ENCODE results near the gene VANGL1.
"Not testable (repeated sequence)": the region's sequence is repeated elsewhere in the genome, so short reads cannot be mapped to it uniquely, and the experiment has no call there.

Gene VANGL1

GRCh38 chr1:115624859-115625258 lies 16.9 kb upstream of the VANGL1 start:
- H3K4me2 ChIP-seq (ENCODE audit: low read length), result no peak overlapping the region
- H3K4me1 ChIP-seq (ENCODE audit: low read length), result no peaks in the 10 kb centered on the region
- no peak overlapping the region for H3K9ac ChIP-seq (ENCODE audit: low read length)
- TF ChIP-seq EZH2phosphoT487 (IDR thresholded peaks at IDR 0.05; ENCODE audit: low read depth) (no peak), CTCF (IDR thresholded peaks at IDR 0.05; ENCODE audit: low read depth, low read length) (no peak)
- no peak overlapping the region for H3K27ac ChIP-seq (ENCODE audit: low read length)
- no peak overlapping the region for H3K4me3 ChIP-seq (ENCODE audit: low read length)
- H3K27me3 ChIP-seq (ENCODE audit: low read depth, low read length), result no peaks in the 10 kb centered on the region
- no peaks in the 10 kb centered on the region for H3K36me3 ChIP-seq (replicated peaks; ENCODE audit: low read depth, low read length)
- no peaks in the 10 kb centered on the region for H4K20me1 ChIP-seq (ENCODE audit: insufficient read depth, low read length)
- H3K9me3 ChIP-seq (ENCODE audit: insufficient read depth, low read length), result no peaks in the 10 kb centered on the region
- H3K79me2 ChIP-seq (ENCODE audit: low read length), result no peaks in the 10 kb centered on the region
- H2AFZ ChIP-seq (ENCODE audit: low read depth, low read length), result no peak overlapping the region

GRCh38 chr1:115630342-115630741 lies 11.4 kb upstream of the VANGL1 start:
- no peaks in the 10 kb centered on the region for H3K36me3 ChIP-seq (replicated peaks; ENCODE audit: low read depth, low read length)
- H3K79me2 ChIP-seq (ENCODE audit: low read length), result no peaks in the 10 kb centered on the region
- no peak overlapping the region for H3K4me2 ChIP-seq (ENCODE audit: low read length)
- no peak overlapping the region for H2AFZ ChIP-seq (ENCODE audit: low read depth, low read length)
- TF ChIP-seq EZH2phosphoT487 (IDR thresholded peaks at IDR 0.05; ENCODE audit: low read depth), result no peak
- no peak for TF ChIP-seq CTCF (IDR thresholded peaks at IDR 0.05; ENCODE audit: low read depth, low read length)
- no peaks in the 10 kb centered on the region for H3K4me1 ChIP-seq (ENCODE audit: low read length)
- H3K27me3 ChIP-seq (ENCODE audit: low read depth, low read length), result peaks cover 3% of the 10 kb centered on the region; the same call in 1 of the 2 replicates
- H3K9ac ChIP-seq (ENCODE audit: low read length), result no peak overlapping the region
- no peaks in the 10 kb centered on the region for H3K9me3 ChIP-seq (ENCODE audit: insufficient read depth, low read length)
- no peaks in the 10 kb centered on the region for H4K20me1 ChIP-seq (ENCODE audit: insufficient read depth, low read length)
- no peak overlapping the region for H3K27ac ChIP-seq (ENCODE audit: low read length)
- no peak overlapping the region for H3K4me3 ChIP-seq (ENCODE audit: low read length)

GRCh38 chr1:115632251-115633026 lies 9.3 kb upstream of the VANGL1 start:
- H3K9ac ChIP-seq (ENCODE audit: low read length), result no peak overlapping the region
- no peak overlapping the region for H3K4me3 ChIP-seq (ENCODE audit: low read length)
- no peaks in the 10 kb centered on the region for H4K20me1 ChIP-seq (ENCODE audit: insufficient read depth, low read length)
- no peaks in the 10 kb centered on the region for H3K79me2 ChIP-seq (ENCODE audit: low read length)
- TF ChIP-seq EZH2phosphoT487 (IDR thresholded peaks at IDR 0.05; ENCODE audit: low read depth) (no peak), CTCF (IDR thresholded peaks at IDR 0.05; ENCODE audit: low read depth, low read length) (no peak)
- no peak overlapping the region for H3K27ac ChIP-seq (ENCODE audit: low read length)
- H3K27me3 ChIP-seq (ENCODE audit: low read depth, low read length), result peaks cover 3% of the 10 kb centered on the region; the same call in 1 of the 2 replicates
- H3K36me3 ChIP-seq (replicated peaks; ENCODE audit: low read depth, low read length), result no peaks in the 10 kb centered on the region
- H2AFZ ChIP-seq (ENCODE audit: low read depth, low read length), result no peak overlapping the region
- H3K4me1 ChIP-seq (ENCODE audit: low read length), result no peaks in the 10 kb centered on the region
- no peak overlapping the region for H3K4me2 ChIP-seq (ENCODE audit: low read length)
- no peaks in the 10 kb centered on the region for H3K9me3 ChIP-seq (ENCODE audit: insufficient read depth, low read length)

GRCh38 chr1:115633606-115634005 lies 8.2 kb upstream of the VANGL1 start:
- not testable (repeated sequence) for H3K36me3 ChIP-seq (replicated peaks; ENCODE audit: low read depth, low read length); H3K9ac ChIP-seq (ENCODE audit: low read length); H3K27ac ChIP-seq (ENCODE audit: low read length); H3K27me3 ChIP-seq (ENCODE audit: low read depth, low read length); H3K4me3 ChIP-seq (ENCODE audit: low read length); H3K4me1 ChIP-seq (ENCODE audit: low read length); H2AFZ ChIP-seq (ENCODE audit: low read depth, low read length); H3K4me2 ChIP-seq (ENCODE audit: low read length); H4K20me1 ChIP-seq (ENCODE audit: insufficient read depth, low read length); H3K9me3 ChIP-seq (ENCODE audit: insufficient read depth, low read length); H3K79me2 ChIP-seq (ENCODE audit: low read length)

GRCh38 chr1:115637247-115637646 lies 4.5 kb upstream of the VANGL1 start:
- H3K79me2 ChIP-seq (ENCODE audit: low read length); H3K36me3 ChIP-seq (replicated peaks; ENCODE audit: low read depth, low read length); H3K9ac ChIP-seq (ENCODE audit: low read length); H3K4me2 ChIP-seq (ENCODE audit: low read length); H2AFZ ChIP-seq (ENCODE audit: low read depth, low read length); H4K20me1 ChIP-seq (ENCODE audit: insufficient read depth, low read length); H3K9me3 ChIP-seq (ENCODE audit: insufficient read depth, low read length); H3K4me1 ChIP-seq (ENCODE audit: low read length); H3K27ac ChIP-seq (ENCODE audit: low read length); H3K4me3 ChIP-seq (ENCODE audit: low read length): not testable (repeated sequence)
- H3K27me3 ChIP-seq (ENCODE audit: low read depth, low read length), result peaks cover 14% of the 10 kb centered on the region; the same call in 1 of the 2 replicates
